GM23338 (cell line): ENCODE results near the gene PLCH2. TPM values are rescaled to one million over a fixed set of nuclear protein-coding genes. Genes with fewer than 3 reads are reported as not detected.

ENCODE experiments used
- ATAC-seq: fragments of 200-7000 bp; cut with Tn5 transposase; 3 replicates; pipeline ENCODE4 v1.9.1; 2020
- DNase-seq: peaks from one replicate; pipeline ENCODE4 v3.0.0-alpha.2; 2015; ENCODE audit warnings: low spot score
- H2AFZ ChIP-seq: fragments of 200-600 bp; sonication (generic); 2 replicates; pipeline ENCODE4 v1.8.0; 2016; ENCODE audit warnings: antibody characterized with exemption, mild to moderate bottlenecking, moderate library complexity
- H3F3A ChIP-seq: fragments of 200-600 bp; sonication (generic); replicated peaks from 2 replicates; pipeline ENCODE4 v1.8.0; 2017; ENCODE audit warnings: antibody characterized with exemption, mixed run types, low read depth
- H3K27ac ChIP-seq: fragments of 200-600 bp; sonication (generic); 2 replicates; pipeline ENCODE4 v1.6.1; 2016; ENCODE audit warnings: low read depth
- H3K27me3 ChIP-seq: fragments of 200-600 bp; sonication (generic); 2 replicates; pipeline ENCODE4 v1.8.0; 2016; ENCODE audit warnings: mild to moderate bottlenecking, mixed run types, moderate library complexity; ENCODE audit not compliant: insufficient read depth
- H3K36me3 ChIP-seq: fragments of 200-600 bp; sonication (generic); 2 replicates; pipeline ENCODE4 v1.8.0; 2016; ENCODE audit warnings: mild to moderate bottlenecking; ENCODE audit not compliant: insufficient read depth
- H3K4me1 ChIP-seq: fragments of 200-600 bp; sonication (generic); 2 replicates; pipeline ENCODE4 v1.8.0; 2016; ENCODE audit warnings: mild to moderate bottlenecking, moderate library complexity; ENCODE audit not compliant: insufficient read depth
- H3K4me2 ChIP-seq: fragments of 200-600 bp; sonication (generic); 2 replicates; pipeline ENCODE4 v1.7.1; 2017; ENCODE audit warnings: mixed run types
- H3K4me3 ChIP-seq: fragments of 200-600 bp; sonication (generic); 2 replicates; pipeline ENCODE4 v1.6.1; 2016; ENCODE audit warnings: mixed run types
- H3K79me2 ChIP-seq: fragments of 200-600 bp; sonication (generic); replicated peaks from 2 replicates; pipeline ENCODE4 v1.8.0; 2017; ENCODE audit warnings: mild to moderate bottlenecking; ENCODE audit not compliant: insufficient read depth
- H3K9me2 ChIP-seq: fragments of 200-600 bp; sonication (generic); 2 replicates; pipeline ENCODE4 v1.8.0; 2017; ENCODE audit not compliant: insufficient read depth
- H4K20me1 ChIP-seq: fragments of 200-600 bp; sonication (generic); replicated peaks from 2 replicates; pipeline ENCODE4 v1.8.0; 2017; ENCODE audit warnings: mild to moderate bottlenecking; ENCODE audit not compliant: insufficient read depth
- H3K27ac Mint-ChIP-seq: 2 replicates; pipeline ENCODE4 v1.8.0; 2020; ENCODE audit warnings: inconsistent platforms, mild to moderate bottlenecking, moderate library complexity, mixed read lengths
- H3K27me3 Mint-ChIP-seq: 3 replicates; pipeline ENCODE4 v1.8.0; 2022; ENCODE audit warnings: low read depth, mild to moderate bottlenecking, moderate library complexity, mixed read lengths, inconsistent platforms; ENCODE audit not compliant: insufficient read depth, poor library complexity
- H3K36me3 Mint-ChIP-seq: 3 replicates; pipeline ENCODE4 v1.8.0; 2021; ENCODE audit warnings: low read depth, mild to moderate bottlenecking, inconsistent platforms, moderate library complexity, mixed read lengths
- H3K4me1 Mint-ChIP-seq: 3 replicates; pipeline ENCODE4 v1.8.0; 2020; ENCODE audit warnings: mild to moderate bottlenecking, inconsistent platforms, mixed read lengths
- H3K4me3 Mint-ChIP-seq: 3 replicates; pipeline ENCODE4 v1.8.0; 2021; ENCODE audit warnings: moderate library complexity, mild to moderate bottlenecking, inconsistent platforms, mixed read lengths
- H3K9me3 Mint-ChIP-seq: 3 replicates; pipeline ENCODE4 v1.8.0; 2020; ENCODE audit warnings: moderate library complexity, mild to moderate bottlenecking, inconsistent platforms, mixed read lengths
- CREB1 ChIP-seq: fragments of 250-450 bp; sonication (Bioruptor Pico); IDR thresholded peaks from 2 replicates; pipeline ENCODE4 v1.5.0; 2020; ENCODE audit warnings: low read depth, mild to moderate bottlenecking, moderate library complexity
- EZH2phosphoT487 ChIP-seq: fragments of 200-600 bp; sonication (generic); IDR thresholded peaks from one replicate; pipeline ENCODE4 v1.8.1; 2018; ENCODE audit warnings: antibody characterized with exemption; ENCODE audit not compliant: unreplicated experiment
- JUNB ChIP-seq: IDR thresholded peaks from one replicate; pipeline ENCODE4 v1.6.1; 2016; ENCODE audit warnings: antibody characterized with exemption; ENCODE audit not compliant: unreplicated experiment
- NANOG ChIP-seq: IDR thresholded peaks from 2 replicates; pipeline ENCODE4 v1.6.1; 2016; ENCODE audit warnings: antibody characterized with exemption, borderline replicate concordance
- POLR2AphosphoS5 ChIP-seq: IDR thresholded peaks from 2 replicates; pipeline ENCODE4 v1.6.1; 2016; ENCODE audit warnings: antibody characterized with exemption, low read depth
- STAT1 ChIP-seq: IDR thresholded peaks from one replicate; pipeline ENCODE4 v1.6.1; 2016; ENCODE audit warnings: antibody characterized with exemption; ENCODE audit not compliant: unreplicated experiment
- ZNF114 ChIP-seq: fragments of 250-450 bp; sonication (Bioruptor Pico); IDR thresholded peaks from 2 replicates; pipeline ENCODE4 v1.5.0; 2020; ENCODE audit warnings: mild to moderate bottlenecking, moderate library complexity
- ZNF331 ChIP-seq: fragments of 250-450 bp; sonication (Bioruptor Pico); IDR thresholded peaks from 2 replicates; pipeline ENCODE4 v1.5.0; 2020; ENCODE audit warnings: low read depth, mild to moderate bottlenecking, moderate library complexity
- polyA plus RNA-seq: library from polyadenylated mRNA; unstranded; fragments of >200 nt; fragmentation: Nextera tagmentation; extraction: Ambion mirVana; gene quantifications from 2 replicates; pipeline ENCODE4 v1.2.1, GENCODE V29; 2016
- total RNA-seq: library from RNA; depleted of rRNA; stranded (reverse); fragments of >200 nt; shearing (Covaris generic); gene quantifications from 2 replicates; pipeline ENCODE4 v1.2.3, GENCODE V29; 2014
- TF ChIP-seq, protein P1 (sequence below): IDR thresholded peaks from one replicate; pipeline ENCODE4 v1.6.1; 2018; ENCODE audit warnings: antibody characterized with exemption; ENCODE audit not compliant: unreplicated experiment
- TF ChIP-seq, protein P2 (sequence below): IDR thresholded peaks from 2 replicates; pipeline ENCODE4 v1.6.1; 2016; ENCODE audit warnings: antibody characterized with exemption
- TF ChIP-seq, protein P3 (sequence below): fragments of 250-450 bp; sonication (Bioruptor Pico); IDR thresholded peaks from 2 replicates; pipeline ENCODE4 v1.5.0; 2020; ENCODE audit warnings: mild to moderate bottlenecking, moderate library complexity
- TF ChIP-seq, protein P4 (sequence below), 2 experiments: fragments of 200-600 bp in 1 of 2; sonication (generic) in 1 of 2; conservative IDR thresholded peaks; 2 replicates each; pipeline versions ENCODE4 v1.5.1 to v1.6.1; 2016 to 2017; ENCODE audit warnings: antibody characterized with exemption in 2 of 2, low read depth in 2 of 2, mild to moderate bottlenecking in 2 of 2, moderate library complexity in 1 of 2

Gene PLCH2
- total and polyA plus RNA-seq, 2 experiments from 2014 or later, result 0.31 TPM; not detected in 1

- H3F3A ChIP-seq, result no peaks in the 10 kb centered on the region
- peaks cover 7% of the 10 kb centered on the region; the same call in 2 of the 3 replicates for H3K4me1 Mint-ChIP-seq
- no peaks in the 10 kb centered on the region for H4K20me1 ChIP-seq
- no peaks in the 10 kb centered on the region for H3K27me3 ChIP-seq
- H3K27ac Mint-ChIP-seq, result no peak overlapping the region
- no peak for ATAC-seq
- no peaks in the 10 kb centered on the region for H3K9me2 ChIP-seq
- H3K27me3 Mint-ChIP-seq, result peaks cover 2% of the 10 kb centered on the region
- DNase-seq, result no peak
- H3K4me1 ChIP-seq, result no peaks in the 10 kb centered on the region
- no peaks in the 10 kb centered on the region for H3K9me3 Mint-ChIP-seq
- H3K27ac ChIP-seq, result no peak overlapping the region
- no peak overlapping the region for H3K4me3 ChIP-seq
- no peak overlapping the region for H2AFZ ChIP-seq
- H3K36me3 ChIP-seq, result no peaks in the 10 kb centered on the region
- no peak for TF ChIP-seq ZNF331 (CRISPR knock-in tag)
- TF ChIP-seq EZH2phosphoT487, result no peak
- TF ChIP-seq JUNB, result no peak
- TF ChIP-seq, protein P1, sequence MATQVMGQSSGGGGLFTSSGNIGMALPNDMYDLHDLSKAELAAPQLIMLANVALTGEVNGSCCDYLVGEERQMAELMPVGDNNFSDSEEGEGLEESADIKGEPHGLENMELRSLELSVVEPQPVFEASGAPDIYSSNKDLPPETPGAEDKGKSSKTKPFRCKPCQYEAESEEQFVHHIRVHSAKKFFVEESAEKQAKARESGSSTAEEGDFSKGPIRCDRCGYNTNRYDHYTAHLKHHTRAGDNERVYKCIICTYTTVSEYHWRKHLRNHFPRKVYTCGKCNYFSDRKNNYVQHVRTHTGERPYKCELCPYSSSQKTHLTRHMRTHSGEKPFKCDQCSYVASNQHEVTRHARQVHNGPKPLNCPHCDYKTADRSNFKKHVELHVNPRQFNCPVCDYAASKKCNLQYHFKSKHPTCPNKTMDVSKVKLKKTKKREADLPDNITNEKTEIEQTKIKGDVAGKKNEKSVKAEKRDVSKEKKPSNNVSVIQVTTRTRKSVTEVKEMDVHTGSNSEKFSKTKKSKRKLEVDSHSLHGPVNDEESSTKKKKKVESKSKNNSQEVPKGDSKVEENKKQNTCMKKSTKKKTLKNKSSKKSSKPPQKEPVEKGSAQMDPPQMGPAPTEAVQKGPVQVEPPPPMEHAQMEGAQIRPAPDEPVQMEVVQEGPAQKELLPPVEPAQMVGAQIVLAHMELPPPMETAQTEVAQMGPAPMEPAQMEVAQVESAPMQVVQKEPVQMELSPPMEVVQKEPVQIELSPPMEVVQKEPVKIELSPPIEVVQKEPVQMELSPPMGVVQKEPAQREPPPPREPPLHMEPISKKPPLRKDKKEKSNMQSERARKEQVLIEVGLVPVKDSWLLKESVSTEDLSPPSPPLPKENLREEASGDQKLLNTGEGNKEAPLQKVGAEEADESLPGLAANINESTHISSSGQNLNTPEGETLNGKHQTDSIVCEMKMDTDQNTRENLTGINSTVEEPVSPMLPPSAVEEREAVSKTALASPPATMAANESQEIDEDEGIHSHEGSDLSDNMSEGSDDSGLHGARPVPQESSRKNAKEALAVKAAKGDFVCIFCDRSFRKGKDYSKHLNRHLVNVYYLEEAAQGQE, result no peak
- TF ChIP-seq, protein P2, sequence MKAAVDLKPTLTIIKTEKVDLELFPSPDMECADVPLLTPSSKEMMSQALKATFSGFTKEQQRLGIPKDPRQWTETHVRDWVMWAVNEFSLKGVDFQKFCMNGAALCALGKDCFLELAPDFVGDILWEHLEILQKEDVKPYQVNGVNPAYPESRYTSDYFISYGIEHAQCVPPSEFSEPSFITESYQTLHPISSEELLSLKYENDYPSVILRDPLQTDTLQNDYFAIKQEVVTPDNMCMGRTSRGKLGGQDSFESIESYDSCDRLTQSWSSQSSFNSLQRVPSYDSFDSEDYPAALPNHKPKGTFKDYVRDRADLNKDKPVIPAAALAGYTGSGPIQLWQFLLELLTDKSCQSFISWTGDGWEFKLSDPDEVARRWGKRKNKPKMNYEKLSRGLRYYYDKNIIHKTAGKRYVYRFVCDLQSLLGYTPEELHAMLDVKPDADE, result no peak
- TF ChIP-seq NANOG, result no peak
- TF ChIP-seq, protein P3, sequence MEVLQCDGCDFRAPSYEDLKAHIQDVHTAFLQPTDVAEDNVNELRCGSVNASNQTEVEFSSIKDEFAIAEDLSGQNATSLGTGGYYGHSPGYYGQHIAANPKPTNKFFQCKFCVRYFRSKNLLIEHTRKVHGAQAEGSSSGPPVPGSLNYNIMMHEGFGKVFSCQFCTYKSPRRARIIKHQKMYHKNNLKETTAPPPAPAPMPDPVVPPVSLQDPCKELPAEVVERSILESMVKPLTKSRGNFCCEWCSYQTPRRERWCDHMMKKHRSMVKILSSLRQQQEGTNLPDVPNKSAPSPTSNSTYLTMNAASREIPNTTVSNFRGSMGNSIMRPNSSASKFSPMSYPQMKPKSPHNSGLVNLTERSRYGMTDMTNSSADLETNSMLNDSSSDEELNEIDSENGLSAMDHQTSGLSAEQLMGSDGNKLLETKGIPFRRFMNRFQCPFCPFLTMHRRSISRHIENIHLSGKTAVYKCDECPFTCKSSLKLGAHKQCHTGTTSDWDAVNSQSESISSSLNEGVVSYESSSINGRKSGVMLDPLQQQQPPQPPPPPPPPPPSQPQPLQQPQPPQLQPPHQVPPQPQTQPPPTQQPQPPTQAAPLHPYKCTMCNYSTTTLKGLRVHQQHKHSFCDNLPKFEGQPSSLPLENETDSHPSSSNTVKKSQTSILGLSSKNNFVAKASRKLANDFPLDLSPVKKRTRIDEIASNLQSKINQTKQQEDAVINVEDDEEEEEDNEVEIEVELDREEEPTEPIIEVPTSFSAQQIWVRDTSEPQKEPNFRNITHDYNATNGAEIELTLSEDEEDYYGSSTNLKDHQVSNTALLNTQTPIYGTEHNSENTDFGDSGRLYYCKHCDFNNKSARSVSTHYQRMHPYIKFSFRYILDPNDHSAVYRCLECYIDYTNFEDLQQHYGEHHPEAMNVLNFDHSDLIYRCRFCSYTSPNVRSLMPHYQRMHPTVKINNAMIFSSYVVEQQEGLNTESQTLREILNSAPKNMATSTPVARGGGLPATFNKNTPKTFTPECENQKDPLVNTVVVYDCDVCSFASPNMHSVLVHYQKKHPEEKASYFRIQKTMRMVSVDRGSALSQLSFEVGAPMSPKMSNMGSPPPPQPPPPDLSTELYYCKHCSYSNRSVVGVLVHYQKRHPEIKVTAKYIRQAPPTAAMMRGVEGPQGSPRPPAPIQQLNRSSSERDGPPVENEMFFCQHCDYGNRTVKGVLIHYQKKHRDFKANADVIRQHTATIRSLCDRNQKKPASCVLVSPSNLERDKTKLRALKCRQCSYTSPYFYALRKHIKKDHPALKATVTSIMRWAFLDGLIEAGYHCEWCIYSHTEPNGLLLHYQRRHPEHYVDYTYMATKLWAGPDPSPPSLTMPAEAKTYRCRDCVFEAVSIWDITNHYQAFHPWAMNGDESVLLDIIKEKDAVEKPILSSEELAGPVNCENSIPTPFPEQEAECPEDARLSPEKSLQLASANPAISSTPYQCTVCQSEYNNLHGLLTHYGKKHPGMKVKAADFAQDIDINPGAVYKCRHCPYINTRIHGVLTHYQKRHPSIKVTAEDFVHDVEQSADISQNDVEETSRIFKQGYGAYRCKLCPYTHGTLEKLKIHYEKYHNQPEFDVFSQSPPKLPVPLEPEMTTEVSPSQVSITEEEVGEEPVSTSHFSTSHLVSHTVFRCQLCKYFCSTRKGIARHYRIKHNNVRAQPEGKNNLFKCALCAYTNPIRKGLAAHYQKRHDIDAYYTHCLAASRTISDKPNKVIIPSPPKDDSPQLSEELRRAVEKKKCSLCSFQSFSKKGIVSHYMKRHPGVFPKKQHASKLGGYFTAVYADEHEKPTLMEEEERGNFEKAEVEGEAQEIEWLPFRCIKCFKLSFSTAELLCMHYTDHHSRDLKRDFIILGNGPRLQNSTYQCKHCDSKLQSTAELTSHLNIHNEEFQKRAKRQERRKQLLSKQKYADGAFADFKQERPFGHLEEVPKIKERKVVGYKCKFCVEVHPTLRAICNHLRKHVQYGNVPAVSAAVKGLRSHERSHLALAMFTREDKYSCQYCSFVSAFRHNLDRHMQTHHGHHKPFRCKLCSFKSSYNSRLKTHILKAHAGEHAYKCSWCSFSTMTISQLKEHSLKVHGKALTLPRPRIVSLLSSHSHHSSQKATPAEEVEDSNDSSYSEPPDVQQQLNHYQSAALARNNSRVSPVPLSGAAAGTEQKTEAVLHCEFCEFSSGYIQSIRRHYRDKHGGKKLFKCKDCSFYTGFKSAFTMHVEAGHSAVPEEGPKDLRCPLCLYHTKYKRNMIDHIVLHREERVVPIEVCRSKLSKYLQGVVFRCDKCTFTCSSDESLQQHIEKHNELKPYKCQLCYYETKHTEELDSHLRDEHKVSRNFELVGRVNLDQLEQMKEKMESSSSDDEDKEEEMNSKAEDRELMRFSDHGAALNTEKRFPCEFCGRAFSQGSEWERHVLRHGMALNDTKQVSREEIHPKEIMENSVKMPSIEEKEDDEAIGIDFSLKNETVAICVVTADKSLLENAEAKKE (CRISPR knock-in tag), result no peak
- TF ChIP-seq, protein P4, sequence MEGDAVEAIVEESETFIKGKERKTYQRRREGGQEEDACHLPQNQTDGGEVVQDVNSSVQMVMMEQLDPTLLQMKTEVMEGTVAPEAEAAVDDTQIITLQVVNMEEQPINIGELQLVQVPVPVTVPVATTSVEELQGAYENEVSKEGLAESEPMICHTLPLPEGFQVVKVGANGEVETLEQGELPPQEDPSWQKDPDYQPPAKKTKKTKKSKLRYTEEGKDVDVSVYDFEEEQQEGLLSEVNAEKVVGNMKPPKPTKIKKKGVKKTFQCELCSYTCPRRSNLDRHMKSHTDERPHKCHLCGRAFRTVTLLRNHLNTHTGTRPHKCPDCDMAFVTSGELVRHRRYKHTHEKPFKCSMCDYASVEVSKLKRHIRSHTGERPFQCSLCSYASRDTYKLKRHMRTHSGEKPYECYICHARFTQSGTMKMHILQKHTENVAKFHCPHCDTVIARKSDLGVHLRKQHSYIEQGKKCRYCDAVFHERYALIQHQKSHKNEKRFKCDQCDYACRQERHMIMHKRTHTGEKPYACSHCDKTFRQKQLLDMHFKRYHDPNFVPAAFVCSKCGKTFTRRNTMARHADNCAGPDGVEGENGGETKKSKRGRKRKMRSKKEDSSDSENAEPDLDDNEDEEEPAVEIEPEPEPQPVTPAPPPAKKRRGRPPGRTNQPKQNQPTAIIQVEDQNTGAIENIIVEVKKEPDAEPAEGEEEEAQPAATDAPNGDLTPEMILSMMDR (conservative IDR thresholded peaks at IDR 0.05; ENCODE audit: low read depth in 2 of 2), result no peak
- no peak for TF ChIP-seq STAT1
- no peak for TF ChIP-seq CREB1
- no peak for TF ChIP-seq POLR2AphosphoS5
- TF ChIP-seq ZNF114, result no peak
- H3K4me2 ChIP-seq, result no peak overlapping the region
- no peaks in the 10 kb centered on the region for H3K36me3 Mint-ChIP-seq
- H3K4me3 Mint-ChIP-seq, result no peak overlapping the region
- H3K79me2 ChIP-seq, result no peaks in the 10 kb centered on the region
These were observed 78.0 kb downstream of the PLCH2 start for GRCh38 chr1:2553871-2554620.
